ENCODE measurements around the gene C3orf33. TPM values are rescaled to one million over a fixed set of nuclear protein-coding genes. Genes with fewer than 3 reads are reported as not detected.

C3orf33 gene
- total and polyA plus RNA-seq, 9 of the 15 experiments (the other 6 are each of a cell fraction or from before 2014, with no cell fraction given): 4.1 to 10.2 (median 6.0) TPM

DNA sequence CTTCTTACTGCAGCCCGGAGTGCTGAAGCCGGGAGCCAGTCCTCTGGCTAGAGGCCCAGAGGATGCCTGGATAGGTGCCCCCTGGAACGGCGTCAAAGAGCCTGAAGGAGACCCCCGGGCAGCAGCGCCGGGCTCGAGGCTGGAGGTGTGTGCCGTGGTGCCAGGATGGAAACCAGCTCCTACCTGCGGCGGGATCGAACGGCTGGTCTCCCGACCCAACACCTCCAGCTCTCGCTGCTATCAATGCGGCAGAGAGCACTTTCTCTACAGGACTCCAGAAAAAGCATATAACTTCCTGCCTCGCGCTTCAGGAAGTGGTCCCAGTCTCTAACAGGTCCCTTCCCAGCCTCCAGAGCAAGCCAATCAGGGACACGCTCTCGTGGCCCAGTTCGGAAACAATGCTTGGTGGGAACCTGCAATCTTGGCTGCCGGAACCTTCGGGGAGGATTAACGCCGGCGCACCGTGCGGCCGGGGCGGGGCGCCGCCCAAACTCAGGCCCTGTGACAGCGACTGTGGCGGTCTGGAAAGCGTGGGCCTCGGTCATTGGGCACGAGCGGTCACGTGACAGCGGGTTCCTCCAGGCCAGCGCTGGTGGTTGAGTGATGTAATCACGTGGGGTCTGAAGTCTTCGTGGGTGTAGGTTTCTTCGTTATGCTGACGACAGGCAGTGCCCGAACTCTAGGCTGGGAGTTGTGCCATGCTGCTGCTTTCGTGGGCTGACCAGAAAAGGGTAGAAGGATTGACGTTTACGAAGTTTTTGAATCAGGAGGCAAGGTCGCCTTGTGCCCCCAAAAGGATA is 48.3 kb upstream of the C3orf33 start, which contains the start of gene SLC33A1 (continued):
- TF ChIP-seq, protein P1, sequence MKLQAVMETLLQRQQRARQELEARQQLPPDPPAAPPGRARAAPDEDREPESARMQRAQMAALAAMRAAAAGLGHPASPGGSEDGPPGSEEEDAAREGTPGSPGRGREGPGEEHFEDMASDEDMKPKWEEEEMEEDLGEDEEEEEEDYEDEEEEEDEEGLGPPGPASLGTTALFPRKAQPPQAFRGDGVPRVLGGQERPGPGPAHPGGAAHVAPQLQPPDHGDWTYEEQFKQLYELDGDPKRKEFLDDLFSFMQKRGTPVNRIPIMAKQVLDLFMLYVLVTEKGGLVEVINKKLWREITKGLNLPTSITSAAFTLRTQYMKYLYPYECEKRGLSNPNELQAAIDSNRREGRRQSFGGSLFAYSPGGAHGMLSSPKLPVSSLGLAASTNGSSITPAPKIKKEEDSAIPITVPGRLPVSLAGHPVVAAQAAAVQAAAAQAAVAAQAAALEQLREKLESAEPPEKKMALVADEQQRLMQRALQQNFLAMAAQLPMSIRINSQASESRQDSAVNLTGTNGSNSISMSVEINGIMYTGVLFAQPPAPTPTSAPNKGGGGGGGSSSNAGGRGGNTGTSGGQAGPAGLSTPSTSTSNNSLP (IDR thresholded peaks at IDR 0.05; ENCODE audit: borderline replicate concordance, low read depth, low read length): peak; percentile 96
- TF ChIP-seq, protein P2, sequence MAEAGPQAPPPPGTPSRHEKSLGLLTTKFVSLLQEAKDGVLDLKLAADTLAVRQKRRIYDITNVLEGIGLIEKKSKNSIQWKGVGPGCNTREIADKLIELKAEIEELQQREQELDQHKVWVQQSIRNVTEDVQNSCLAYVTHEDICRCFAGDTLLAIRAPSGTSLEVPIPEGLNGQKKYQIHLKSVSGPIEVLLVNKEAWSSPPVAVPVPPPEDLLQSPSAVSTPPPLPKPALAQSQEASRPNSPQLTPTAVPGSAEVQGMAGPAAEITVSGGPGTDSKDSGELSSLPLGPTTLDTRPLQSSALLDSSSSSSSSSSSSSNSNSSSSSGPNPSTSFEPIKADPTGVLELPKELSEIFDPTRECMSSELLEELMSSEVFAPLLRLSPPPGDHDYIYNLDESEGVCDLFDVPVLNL (CRISPR knock-in tag; IDR thresholded peaks at IDR 0.05; ENCODE audit: low read depth): peak; percentile 11; the same call in 1 of the 2 replicates
- TF ChIP-seq ETV1 (tag; conservative IDR thresholded peaks at IDR 0.05; ENCODE audit: low read depth) (peak; percentile 96), SRF (CRISPR knock-in tag; IDR thresholded peaks at IDR 0.05) (no peak; a peak in 1 of 4 replicates), KAT8 (IDR thresholded peaks at IDR 0.05; ENCODE audit: low read depth) (no peak), ZNF561 (CRISPR knock-in tag; conservative IDR thresholded peaks at IDR 0.05) (no peak), XRCC5 (IDR thresholded peaks at IDR 0.05; ENCODE audit: low read depth, low read length) (peak; percentile 95), TAF1 (IDR thresholded peaks at IDR 0.05; ENCODE audit: control insufficient read depth, extremely low read depth, insufficient read depth, low read length, severe bottlenecking) (peak; percentile 89), ZNF263 (CRISPR knock-in tag; IDR thresholded peaks at IDR 0.05; ENCODE audit: borderline replicate concordance) (peak; percentile 69; the same call in 1 of the 2 replicates), FOXA3 (CRISPR knock-in tag; conservative IDR thresholded peaks at IDR 0.05 in 1 of 2, IDR thresholded peaks at IDR 0.05 in 1 of 2) (peak in 1 of 2 experiments; percentile 83; a peak in 2 of 4 replicates), TCF3 (CRISPR knock-in tag; IDR thresholded peaks at IDR 0.05) (peak; percentile 33; the same call in 1 of the 2 replicates), LARP7 (IDR thresholded peaks at IDR 0.05) (0 out of 2 replicates have a peak, but pooled peaks have one; percentile 63), ZNF212 (CRISPR knock-in tag; IDR thresholded peaks at IDR 0.05) (no peak), ZNF24 (IDR thresholded peaks at IDR 0.05) (peak; percentile 88), BRCA1 (IDR thresholded peaks at IDR 0.05) (no peak), BRCA1 (CRISPR knock-in tag; IDR thresholded peaks at IDR 0.05) (no peak), ZNF121 (CRISPR knock-in tag; conservative IDR thresholded peaks at IDR 0.05) (no peak), FOXK1 (CRISPR knock-in tag; IDR thresholded peaks at IDR 0.05; ENCODE audit: borderline replicate concordance) (no peak), ZNF146 (CRISPR knock-in tag; IDR thresholded peaks at IDR 0.05; ENCODE audit: unreplicated experiment) (no peak), ZNF41 (CRISPR knock-in tag; conservative IDR thresholded peaks at IDR 0.05) (no peak)
- TF ChIP-seq, protein P3, sequence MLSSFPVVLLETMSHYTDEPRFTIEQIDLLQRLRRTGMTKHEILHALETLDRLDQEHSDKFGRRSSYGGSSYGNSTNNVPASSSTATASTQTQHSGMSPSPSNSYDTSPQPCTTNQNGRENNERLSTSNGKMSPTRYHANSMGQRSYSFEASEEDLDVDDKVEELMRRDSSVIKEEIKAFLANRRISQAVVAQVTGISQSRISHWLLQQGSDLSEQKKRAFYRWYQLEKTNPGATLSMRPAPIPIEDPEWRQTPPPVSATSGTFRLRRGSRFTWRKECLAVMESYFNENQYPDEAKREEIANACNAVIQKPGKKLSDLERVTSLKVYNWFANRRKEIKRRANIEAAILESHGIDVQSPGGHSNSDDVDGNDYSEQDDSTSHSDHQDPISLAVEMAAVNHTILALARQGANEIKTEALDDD (IDR thresholded peaks at IDR 0.05): no peak; the same call in 1 of the 2 replicates
- TF ChIP-seq, protein P4, sequence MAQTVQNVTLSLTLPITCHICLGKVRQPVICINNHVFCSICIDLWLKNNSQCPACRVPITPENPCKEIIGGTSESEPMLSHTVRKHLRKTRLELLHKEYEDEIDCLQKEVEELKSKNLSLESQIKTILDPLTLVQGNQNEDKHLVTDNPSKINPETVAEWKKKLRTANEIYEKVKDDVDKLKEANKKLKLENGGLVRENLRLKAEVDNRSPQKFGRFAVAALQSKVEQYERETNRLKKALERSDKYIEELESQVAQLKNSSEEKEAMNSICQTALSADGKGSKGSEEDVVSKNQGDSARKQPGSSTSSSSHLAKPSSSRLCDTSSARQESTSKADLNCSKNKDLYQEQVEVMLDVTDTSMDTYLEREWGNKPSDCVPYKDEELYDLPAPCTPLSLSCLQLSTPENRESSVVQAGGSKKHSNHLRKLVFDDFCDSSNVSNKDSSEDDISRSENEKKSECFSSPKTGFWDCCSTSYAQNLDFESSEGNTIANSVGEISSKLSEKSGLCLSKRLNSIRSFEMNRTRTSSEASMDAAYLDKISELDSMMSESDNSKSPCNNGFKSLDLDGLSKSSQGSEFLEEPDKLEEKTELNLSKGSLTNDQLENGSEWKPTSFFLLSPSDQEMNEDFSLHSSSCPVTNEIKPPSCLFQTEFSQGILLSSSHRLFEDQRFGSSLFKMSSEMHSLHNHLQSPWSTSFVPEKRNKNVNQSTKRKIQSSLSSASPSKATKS (CRISPR knock-in tag; IDR thresholded peaks at IDR 0.05): no peak
